B cell (primary cell): ENCODE data around the gene IGFBP3.

Experiments used
- EZH2 ChIP-seq: IDR thresholded peaks from 2 replicates; pipeline ENCODE4 v1.6.1; 2012; ENCODE audit warnings: borderline replicate concordance, low read depth, mild to moderate bottlenecking, moderate library complexity, low read length; ENCODE audit not compliant: insufficient read depth, poor library complexity, severe bottlenecking
- TF ChIP-seq, protein P1 (sequence below): fragments of 200-600 bp; IDR thresholded peaks from one replicate; pipeline ENCODE4 v1.8.0; 2022; ENCODE audit warnings: antibody characterized with exemption, mild to moderate bottlenecking

- TF ChIP-seq, protein P1, sequence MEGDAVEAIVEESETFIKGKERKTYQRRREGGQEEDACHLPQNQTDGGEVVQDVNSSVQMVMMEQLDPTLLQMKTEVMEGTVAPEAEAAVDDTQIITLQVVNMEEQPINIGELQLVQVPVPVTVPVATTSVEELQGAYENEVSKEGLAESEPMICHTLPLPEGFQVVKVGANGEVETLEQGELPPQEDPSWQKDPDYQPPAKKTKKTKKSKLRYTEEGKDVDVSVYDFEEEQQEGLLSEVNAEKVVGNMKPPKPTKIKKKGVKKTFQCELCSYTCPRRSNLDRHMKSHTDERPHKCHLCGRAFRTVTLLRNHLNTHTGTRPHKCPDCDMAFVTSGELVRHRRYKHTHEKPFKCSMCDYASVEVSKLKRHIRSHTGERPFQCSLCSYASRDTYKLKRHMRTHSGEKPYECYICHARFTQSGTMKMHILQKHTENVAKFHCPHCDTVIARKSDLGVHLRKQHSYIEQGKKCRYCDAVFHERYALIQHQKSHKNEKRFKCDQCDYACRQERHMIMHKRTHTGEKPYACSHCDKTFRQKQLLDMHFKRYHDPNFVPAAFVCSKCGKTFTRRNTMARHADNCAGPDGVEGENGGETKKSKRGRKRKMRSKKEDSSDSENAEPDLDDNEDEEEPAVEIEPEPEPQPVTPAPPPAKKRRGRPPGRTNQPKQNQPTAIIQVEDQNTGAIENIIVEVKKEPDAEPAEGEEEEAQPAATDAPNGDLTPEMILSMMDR, result peak; percentile 29
- no peak for TF ChIP-seq EZH2
Observed at GRCh38 chr7:45872116-45873034, 48.7 kb downstream of the IGFBP3 start.
